GM18868 (cell line): Measurements from ENCODE around the gene ZBTB38.

Experiments
- ATAC-seq: cut with Tn5 transposase; IDR thresholded peaks from one replicate; pipeline ENCODE4 v1.9.1; 2021; ENCODE audit warnings: mild to moderate bottlenecking, moderate library complexity; ENCODE audit not compliant: unreplicated experiment

The ZBTB38 gene, protein sequence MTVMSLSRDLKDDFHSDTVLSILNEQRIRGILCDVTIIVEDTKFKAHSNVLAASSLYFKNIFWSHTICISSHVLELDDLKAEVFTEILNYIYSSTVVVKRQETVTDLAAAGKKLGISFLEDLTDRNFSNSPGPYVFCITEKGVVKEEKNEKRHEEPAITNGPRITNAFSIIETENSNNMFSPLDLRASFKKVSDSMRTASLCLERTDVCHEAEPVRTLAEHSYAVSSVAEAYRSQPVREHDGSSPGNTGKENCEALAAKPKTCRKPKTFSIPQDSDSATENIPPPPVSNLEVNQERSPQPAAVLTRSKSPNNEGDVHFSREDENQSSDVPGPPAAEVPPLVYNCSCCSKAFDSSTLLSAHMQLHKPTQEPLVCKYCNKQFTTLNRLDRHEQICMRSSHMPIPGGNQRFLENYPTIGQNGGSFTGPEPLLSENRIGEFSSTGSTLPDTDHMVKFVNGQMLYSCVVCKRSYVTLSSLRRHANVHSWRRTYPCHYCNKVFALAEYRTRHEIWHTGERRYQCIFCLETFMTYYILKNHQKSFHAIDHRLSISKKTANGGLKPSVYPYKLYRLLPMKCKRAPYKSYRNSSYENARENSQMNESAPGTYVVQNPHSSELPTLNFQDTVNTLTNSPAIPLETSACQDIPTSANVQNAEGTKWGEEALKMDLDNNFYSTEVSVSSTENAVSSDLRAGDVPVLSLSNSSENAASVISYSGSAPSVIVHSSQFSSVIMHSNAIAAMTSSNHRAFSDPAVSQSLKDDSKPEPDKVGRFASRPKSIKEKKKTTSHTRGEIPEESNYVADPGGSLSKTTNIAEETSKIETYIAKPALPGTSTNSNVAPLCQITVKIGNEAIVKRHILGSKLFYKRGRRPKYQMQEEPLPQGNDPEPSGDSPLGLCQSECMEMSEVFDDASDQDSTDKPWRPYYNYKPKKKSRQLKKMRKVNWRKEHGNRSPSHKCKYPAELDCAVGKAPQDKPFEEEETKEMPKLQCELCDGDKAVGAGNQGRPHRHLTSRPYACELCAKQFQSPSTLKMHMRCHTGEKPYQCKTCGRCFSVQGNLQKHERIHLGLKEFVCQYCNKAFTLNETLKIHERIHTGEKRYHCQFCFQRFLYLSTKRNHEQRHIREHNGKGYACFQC (N-terminal part only)

DNA sequence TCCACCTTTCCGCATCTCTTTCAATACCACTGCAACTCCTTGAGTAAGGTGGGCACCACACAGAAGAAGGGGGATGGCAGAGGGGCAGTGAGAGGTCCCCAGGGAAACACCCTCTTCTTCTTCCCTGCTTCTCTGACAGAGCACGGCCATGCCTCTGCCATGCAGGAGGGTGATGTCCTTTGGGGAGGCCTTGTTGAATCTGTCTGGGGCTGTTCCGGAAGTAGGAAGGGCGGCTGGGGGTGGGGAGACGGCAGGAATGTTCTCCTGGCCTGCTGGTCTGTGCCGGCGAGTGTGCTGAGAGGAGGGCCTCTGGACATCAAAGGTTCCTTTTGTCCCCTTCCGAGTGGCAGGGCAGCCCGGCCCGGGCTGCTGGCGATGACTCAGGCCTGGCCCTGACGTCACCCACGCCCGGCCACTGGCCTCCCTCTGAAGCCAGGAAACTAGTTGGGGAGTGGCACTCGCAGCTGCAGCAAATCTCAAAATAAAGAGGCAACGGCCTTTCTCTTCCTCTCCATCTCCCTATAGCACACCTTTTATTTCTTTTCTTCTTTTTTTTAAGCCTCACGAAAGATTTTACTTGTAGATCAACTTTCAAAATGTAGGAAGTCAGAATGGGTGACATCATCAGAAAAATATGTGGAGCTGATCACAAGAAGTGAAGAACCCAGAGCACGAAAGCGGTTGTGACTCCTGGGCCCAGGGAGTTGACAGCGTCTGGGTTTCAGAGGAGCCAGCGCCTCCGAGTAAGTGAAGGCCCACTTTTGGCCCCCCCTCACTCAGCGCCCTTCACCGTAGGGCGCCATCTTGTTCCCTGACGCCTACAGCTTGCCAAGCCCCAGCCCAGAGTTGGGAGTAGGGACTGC, at the start of gene ZBTB38:
ZBTB38 (plus strand) TSS at position 443 of the 863 bp plus-strand sequence. CDS start 73,885 bp downstream, outside the sequence.
- ATAC-seq, result no peak

GRCh38 chr3:141320399-141321108, 47.8 kb upstream of the ZBTB38 start:
- no peak for ATAC-seq

DNA sequence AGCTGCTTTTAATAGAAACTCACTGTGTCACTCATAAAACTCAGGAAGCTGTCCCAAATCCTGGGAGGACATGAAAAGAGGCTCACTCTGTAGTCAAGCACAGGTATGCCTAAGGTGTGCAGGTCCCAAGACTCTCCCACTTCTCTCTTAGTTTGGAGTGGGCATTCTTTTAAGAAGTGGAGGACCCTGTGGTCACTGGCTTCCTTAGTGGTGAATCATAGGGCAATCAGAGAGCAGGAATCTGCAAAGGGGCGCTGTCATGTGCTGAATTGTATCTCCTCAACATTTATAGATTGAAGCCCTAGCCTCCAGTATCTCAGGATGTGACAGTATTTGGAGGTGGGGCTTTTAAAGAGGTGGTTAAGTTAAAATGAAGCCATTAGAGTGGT, 47.2 kb upstream of the ZBTB38 start:
- ATAC-seq, result no peak

DNA sequence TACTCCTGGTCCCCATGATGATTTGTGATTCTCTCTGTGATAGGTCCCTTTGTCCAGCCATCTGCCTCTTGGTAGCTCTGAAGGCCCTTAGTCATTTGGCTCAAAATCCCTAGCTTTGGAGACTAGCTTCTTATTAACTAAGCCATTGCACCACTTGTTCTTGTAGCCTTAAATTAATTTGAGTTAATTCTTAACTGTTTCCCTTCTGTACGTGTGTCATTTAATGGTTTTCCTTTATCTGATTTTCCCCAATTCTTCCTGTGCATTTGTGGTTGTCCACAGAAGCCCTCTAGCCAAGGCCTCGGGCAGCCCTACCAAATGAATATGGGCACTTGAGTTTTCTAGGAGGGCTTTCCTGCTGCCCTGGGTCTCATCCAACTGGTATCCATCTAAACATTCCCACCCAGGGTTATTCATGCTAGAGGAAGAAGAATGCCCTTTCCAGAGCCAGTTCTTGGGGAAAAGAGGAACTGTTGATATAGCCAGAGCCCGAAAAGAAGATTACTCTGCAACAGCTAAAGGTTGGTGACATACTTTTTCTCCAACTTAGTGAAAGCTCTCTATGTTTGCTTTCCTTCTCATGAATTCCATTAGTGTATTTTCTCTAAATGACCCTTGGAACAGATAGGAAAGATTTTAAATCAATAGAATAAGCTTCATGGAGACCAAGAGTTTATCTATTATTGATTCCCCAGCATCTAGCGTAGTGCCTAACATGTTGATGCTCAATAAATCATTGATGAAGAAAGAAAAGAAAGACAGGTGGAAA, 44.2 kb upstream of the ZBTB38 start:
- no peak for ATAC-seq

DNA sequence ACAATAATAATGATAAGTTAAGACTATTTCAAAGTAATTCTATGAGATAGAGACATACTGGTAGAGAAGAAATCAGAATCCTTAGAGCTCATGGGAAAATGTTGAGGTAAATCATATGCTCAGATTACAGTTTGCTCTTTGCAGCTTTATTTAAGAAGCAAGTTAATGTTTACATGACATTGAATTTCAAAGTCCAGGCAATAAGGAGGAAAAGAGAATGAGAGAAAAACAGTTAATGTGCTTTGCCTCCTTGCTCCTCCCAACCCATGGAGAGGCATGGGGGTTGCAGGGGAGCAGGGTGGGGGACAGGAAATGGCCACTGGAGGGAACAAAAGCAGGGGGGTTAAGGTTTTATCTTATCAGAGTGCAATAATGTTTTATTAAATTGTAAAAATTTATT, 42.2 kb upstream of the ZBTB38 start:
- ATAC-seq, result no peak

GRCh38 chr3:141326626-141327025, 41.7 kb upstream of the ZBTB38 start:
- no peak for ATAC-seq

GRCh38 chr3:141328286-141329166, 39.8 kb upstream of the ZBTB38 start:
- ATAC-seq, result peak; percentile 64

DNA sequence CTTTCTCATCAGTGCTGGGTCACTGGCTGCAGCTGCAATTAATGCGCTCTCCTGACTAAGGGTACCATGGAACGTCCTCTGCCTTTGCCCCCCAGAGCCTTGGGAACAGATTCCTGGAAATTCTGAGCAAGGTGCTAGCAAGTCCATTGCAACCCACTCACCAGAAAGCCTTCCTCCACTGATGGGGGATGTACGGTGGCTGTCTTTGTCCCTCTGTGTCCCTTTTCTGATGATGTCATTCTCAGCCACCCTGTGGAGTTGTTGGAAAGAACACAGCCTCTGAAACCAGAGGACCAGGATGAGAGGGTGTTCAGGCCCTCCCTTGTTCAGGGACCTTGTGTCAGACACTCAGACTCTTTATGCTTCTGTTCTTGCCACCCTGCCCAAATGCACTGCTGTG, 38.1 kb upstream of the ZBTB38 start:
- no peak for ATAC-seq

- no peak for ATAC-seq
These were observed 37.5 kb upstream of the ZBTB38 start for GRCh38 chr3:141330718-141331376.

GRCh38 chr3:141331377-141332318, 36.7 kb upstream of the ZBTB38 start:
- ATAC-seq, result peak; percentile 41

GRCh38 chr3:141332416-141332815, 35.9 kb upstream of the ZBTB38 start:
- no peak for ATAC-seq

DNA sequence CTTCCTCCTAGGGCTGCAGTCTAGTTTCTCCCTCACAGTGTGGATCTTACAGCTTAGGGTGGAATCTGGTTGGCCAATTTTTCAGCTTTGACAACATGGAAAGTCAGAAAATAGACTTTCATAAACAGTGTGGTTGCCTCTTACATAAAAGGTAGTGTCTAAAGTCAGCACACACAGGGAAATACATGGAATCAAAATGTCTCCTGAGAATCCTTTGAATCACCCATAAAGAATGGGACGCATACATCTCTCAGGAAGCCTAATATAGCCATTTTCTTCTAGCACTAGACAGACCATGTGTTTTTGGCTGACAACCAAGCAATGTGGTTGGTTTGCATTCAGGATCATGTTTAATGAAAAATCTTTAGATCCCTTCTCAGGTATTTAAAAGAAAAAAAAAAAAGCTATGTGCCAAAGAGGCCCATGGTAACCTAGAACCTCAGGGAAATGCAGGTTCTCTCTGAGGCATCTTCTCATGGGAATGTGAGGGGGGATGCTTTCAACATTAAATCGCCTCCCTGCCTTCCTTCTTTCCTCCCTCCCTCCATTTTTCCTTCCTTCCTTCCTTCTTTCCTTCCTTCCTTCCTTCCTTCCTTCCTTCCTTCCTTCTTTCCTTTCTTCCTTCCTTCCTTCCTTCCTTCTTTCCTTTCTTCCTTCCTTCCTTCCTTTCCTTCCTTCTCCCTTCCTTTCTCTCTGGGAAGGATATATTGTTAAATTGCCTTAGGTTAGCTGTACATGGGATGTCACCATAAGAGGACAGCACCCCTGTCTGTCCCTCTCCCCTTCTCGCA, 34.3 kb upstream of the ZBTB38 start:
- no peak for ATAC-seq

- no peak for ATAC-seq
These were observed 33.6 kb upstream of the ZBTB38 start for GRCh38 chr3:141334627-141335250.

- ATAC-seq, result no peak
These were observed 32.7 kb upstream of the ZBTB38 start for GRCh38 chr3:141335531-141336061.
